Hepatocyte (in vitro differentiated cells): ENCODE data around the gene DISP1.

Experiments used
- CTCF ChIP-seq: fragments of 200-600 bp; sonication (generic); IDR thresholded peaks from 2 replicates; pipeline ENCODE4 v1.5.1; 2016; ENCODE audit warnings: antibody characterized with exemption, mild to moderate bottlenecking; ENCODE audit not compliant: poor library complexity
- EZH2 ChIP-seq: fragments of 200-600 bp; sonication (generic); IDR thresholded peaks from 2 replicates; pipeline ENCODE4 v1.6.1; 2016; ENCODE audit warnings: antibody characterized with exemption, mild to moderate bottlenecking, borderline replicate concordance
- EZH2phosphoT487 ChIP-seq: fragments of 200-600 bp; sonication (generic); IDR thresholded peaks from one replicate; pipeline ENCODE4 v1.6.1; 2018; ENCODE audit warnings: antibody characterized with exemption, mild to moderate bottlenecking, low read depth, moderate library complexity; ENCODE audit not compliant: unreplicated experiment, severe bottlenecking

DNA sequence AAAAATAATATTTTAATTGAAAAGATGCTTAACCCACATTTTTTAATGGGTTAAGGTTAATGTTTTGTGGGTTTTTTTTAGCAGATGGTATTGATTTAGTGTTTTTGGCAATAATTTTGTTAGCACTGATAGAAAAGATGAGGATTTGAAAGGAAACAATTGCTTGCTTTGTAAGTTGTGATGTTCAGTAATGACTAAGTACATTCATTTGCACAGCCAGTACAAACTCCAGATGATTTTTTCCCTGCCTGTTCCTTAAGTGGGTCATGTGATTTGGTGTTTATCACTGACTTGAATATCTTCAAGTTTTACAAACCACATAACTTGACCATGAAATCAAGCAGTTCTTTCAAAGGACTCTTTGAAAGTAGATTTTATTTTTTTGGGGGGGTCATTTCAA, 15.0 kb downstream of the DISP1 start:
- TF ChIP-seq CTCF (no peak), EZH2 (no peak), EZH2phosphoT487 (no peak)
